NT2/D1 (cell line): ENCODE results near the gene YWHAE.
"Not testable (repeated sequence)": the region's sequence is repeated elsewhere in the genome, so short reads cannot be mapped to it uniquely, and the experiment has no call there.

Source experiments
- SUZ12 ChIP-seq: IDR thresholded peaks from 2 replicates; pipeline ENCODE4 v1.6.1; 2011; ENCODE audit not compliant: insufficient read length, insufficient read depth; ENCODE audit errors: extremely low read depth
- YY1 ChIP-seq: IDR thresholded peaks from 2 replicates; pipeline ENCODE4 v1.6.1; 2011; ENCODE audit not compliant: insufficient read length, insufficient read depth
- ZNF274 ChIP-seq: IDR thresholded peaks from 2 replicates; pipeline ENCODE4 v1.6.1; 2011; ENCODE audit warnings: mild to moderate bottlenecking, low read depth, low read length

DNA sequence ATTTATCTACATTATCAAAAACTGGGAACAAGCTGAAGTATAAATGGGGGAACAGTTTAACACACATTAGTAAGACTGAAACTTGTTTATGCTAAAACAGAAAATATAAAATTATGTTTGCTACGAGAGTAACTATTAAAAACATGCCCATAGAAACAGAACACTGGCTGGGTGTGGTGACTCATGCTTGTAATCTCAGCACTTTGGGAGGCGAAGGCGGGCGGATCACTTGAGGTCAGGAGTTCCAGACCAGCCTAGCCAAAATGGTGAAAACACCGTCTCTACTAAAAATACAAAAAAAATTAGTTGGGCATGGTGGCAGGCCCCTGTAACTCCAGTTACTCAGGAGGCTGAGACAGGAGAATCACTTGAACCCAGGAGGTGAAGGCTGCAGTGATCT, 39.7 kb downstream of the YWHAE start:
- not testable (repeated sequence) for TF ChIP-seq YY1, ZNF274, SUZ12
